Colonic mucosa (tissue), 4 donors: ENCODE data around the gene GRID1. TPM values are rescaled to one million over a fixed set of nuclear protein-coding genes. Genes with fewer than 3 reads are reported as not detected.
"Not testable (repeated sequence)": the region's sequence is repeated elsewhere in the genome, so short reads cannot be mapped to it uniquely, and the experiment has no call there.

Experiments
- DNase-seq: peaks from one replicate; pipeline ENCODE4 v3.0.0-alpha.2; 2020
- H3K27ac ChIP-seq: fragments of 200-600 bp; one replicate; pipeline ENCODE4 v1.8.0; 2021
- H3K27me3 ChIP-seq: fragments of 200-600 bp; one replicate; pipeline ENCODE4 v1.8.0; 2021
- H3K36me3 ChIP-seq: fragments of 200-600 bp; one replicate; pipeline ENCODE4 v1.8.0; 2021
- H3K4me1 ChIP-seq: fragments of 200-600 bp; one replicate; pipeline ENCODE4 v1.8.0; 2021; ENCODE audit warnings: mild to moderate bottlenecking
- H3K4me3 ChIP-seq: fragments of 200-600 bp; one replicate; pipeline ENCODE4 v1.8.0; 2021
- H3K9ac ChIP-seq, 2 donors: one replicate each; pipeline ENCODE4 v1.7.0; 2013; ENCODE audit warnings: control low read depth in 2 of 2, low read depth in 2 of 2, low read length in 2 of 2
- H3K9me3 ChIP-seq: fragments of 200-600 bp; one replicate; pipeline ENCODE4 v1.8.0; 2021
- intact Hi-C: fragments of 100-400 bp; cut with DNase I; formaldehyde crosslinking; loops from one replicate; pipeline ENCODE4 v1.14.1; 2022
- total RNA-seq, 2 donors: library from RNA; stranded (reverse); fragmentation: NEBNext Ultra II Directional in 1 of 2; extraction: Animal tissue kit (Norgen Biotek cat#: 25700) in 1 of 2; gene quantifications; one replicate each; pipeline ENCODE4 v1.2.1, GENCODE V29; 2021
- TF ChIP-seq, protein P1 (sequence below): fragments of 200-600 bp; IDR thresholded peaks from one replicate; pipeline ENCODE4 v1.8.0; 2022; ENCODE audit warnings: antibody characterized with exemption, mild to moderate bottlenecking
- donor health status: healthy.
- donor health status: DM: no; HTN: no; CAD: no.
- donor health status: DM: no; HTN: no; CAD: no.

GRID1 gene
- total RNA-seq, 2 donors from 2014 or later = 0.30 to 0.37 TPM

DNA sequence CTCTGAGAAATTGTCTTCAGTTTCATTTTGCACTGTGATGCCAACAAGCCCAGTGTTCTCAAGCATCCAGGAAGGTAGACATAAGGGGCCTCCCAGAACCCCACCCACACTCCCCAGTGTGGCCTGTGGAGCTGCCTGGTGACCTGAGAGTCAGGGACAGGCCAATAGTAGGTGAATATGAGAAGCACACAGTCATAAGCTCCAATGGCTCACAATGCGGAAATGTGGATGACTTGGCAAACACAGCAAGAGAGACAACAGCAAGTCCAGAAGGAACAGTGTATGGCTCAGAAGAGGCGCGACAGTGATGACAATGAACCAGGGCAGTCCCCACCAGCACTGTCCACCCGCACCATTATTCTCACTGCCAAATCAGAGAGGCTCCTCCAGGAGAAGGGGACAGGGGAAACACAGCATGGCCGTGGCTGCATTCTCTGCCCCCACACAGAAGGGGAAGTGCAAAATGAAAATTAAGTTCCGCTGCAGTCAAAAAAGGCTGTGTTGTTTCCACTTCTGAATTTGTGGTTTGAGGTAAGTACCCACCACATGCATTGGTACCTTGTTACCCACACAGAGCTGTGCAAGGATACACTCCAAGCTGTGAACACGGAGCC is 419.8 kb downstream of the GRID1 start:
- Histone ChIP-seq H3K27me3 (no peaks in the 10 kb centered on the region), H3K9me3 (no peaks in the 10 kb centered on the region), H3K4me3 (no peak overlapping the region), H3K9ac (no peak overlapping the region), H3K4me1 (no peaks in the 10 kb centered on the region), H3K36me3 (no peaks in the 10 kb centered on the region), H3K27ac (no peak overlapping the region)
- intact Hi-C loops = no loop called here
- no peak for DNase-seq
- TF ChIP-seq, protein P1, sequence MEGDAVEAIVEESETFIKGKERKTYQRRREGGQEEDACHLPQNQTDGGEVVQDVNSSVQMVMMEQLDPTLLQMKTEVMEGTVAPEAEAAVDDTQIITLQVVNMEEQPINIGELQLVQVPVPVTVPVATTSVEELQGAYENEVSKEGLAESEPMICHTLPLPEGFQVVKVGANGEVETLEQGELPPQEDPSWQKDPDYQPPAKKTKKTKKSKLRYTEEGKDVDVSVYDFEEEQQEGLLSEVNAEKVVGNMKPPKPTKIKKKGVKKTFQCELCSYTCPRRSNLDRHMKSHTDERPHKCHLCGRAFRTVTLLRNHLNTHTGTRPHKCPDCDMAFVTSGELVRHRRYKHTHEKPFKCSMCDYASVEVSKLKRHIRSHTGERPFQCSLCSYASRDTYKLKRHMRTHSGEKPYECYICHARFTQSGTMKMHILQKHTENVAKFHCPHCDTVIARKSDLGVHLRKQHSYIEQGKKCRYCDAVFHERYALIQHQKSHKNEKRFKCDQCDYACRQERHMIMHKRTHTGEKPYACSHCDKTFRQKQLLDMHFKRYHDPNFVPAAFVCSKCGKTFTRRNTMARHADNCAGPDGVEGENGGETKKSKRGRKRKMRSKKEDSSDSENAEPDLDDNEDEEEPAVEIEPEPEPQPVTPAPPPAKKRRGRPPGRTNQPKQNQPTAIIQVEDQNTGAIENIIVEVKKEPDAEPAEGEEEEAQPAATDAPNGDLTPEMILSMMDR = no peak

DNA sequence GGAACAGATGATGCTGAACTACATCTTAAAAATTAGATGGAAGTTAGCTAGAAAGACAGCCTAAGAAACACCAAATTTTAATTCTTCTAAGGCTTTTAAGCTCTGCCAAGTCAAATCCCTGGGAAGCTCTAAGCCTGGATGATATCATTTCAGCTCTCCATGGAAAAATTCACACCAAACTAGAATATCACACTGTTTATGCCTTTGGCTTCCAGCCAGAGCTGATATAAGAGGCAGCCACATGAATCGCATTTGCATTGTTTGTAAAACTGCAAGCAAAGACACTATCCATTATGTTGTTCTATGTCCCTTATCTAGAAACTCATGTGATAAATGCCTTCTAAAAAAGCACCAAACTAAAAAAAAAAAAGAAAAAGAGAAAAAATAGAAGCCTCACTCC is 430.4 kb downstream of the GRID1 start:
- no peak overlapping the region for H3K9ac ChIP-seq
- H3K27ac ChIP-seq = no peak overlapping the region
- no peak for DNase-seq
- no peaks in the 10 kb centered on the region for H3K4me1 ChIP-seq
- TF ChIP-seq, protein P1 = no peak
- intact Hi-C loops = no loop called here
- no peaks in the 10 kb centered on the region for H3K36me3 ChIP-seq
- no peaks in the 10 kb centered on the region for H3K9me3 ChIP-seq
- H3K4me3 ChIP-seq = no peak overlapping the region
- H3K27me3 ChIP-seq = no peaks in the 10 kb centered on the region

DNA sequence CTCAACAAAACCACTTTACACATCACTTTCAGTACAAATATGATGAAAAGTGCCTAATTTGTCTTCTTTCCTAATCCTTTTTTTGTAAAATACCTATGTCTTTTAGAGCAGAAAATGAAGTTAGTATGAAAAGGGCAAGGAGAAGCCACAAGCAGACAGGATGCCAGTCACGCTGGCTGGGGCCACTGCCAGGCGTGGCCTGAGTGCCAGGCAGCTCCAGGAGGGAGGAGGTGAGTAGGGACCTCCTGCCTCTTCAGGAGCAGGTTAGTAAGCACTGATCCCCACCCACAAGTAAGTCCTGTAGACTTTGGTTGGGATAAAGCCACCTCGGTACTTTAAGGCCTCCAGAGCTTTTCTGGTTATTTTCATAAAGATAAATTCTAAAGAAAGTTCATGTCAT is 432.0 kb downstream of the GRID1 start:
- intact Hi-C loops = no loop called here
- H3K36me3 ChIP-seq = no peaks in the 10 kb centered on the region
- no peak overlapping the region for H3K4me3 ChIP-seq
- TF ChIP-seq, protein P1 = no peak
- H3K4me1 ChIP-seq = no peaks in the 10 kb centered on the region
- no peaks in the 10 kb centered on the region for H3K9me3 ChIP-seq
- H3K9ac ChIP-seq = no peak overlapping the region
- H3K27me3 ChIP-seq = no peaks in the 10 kb centered on the region
- H3K27ac ChIP-seq = no peak overlapping the region
- no peak for DNase-seq

DNA sequence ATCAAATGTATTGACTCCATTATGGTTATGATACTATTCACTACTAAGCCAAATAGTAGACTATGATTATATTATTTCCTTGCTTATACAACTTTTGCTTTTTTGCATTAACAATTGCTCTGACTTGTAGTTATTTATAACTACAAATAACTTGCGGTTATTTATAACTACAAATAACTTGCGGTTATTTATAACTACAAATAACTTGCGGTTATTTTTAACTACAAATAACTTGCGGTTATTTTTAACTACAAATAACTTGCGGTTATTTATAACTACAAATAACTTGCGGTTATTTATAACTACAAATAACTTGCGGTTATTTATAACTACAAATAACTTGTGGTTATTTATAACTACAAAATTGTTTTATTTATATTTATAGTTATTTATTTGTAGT is 436.6 kb downstream of the GRID1 start:
- H3K9ac ChIP-seq, H3K27me3 ChIP-seq, H3K27ac ChIP-seq, H3K9me3 ChIP-seq, H3K36me3 ChIP-seq, H3K4me3 ChIP-seq, H3K4me1 ChIP-seq, DNase-seq, intact Hi-C loops: not testable (repeated sequence)

DNA sequence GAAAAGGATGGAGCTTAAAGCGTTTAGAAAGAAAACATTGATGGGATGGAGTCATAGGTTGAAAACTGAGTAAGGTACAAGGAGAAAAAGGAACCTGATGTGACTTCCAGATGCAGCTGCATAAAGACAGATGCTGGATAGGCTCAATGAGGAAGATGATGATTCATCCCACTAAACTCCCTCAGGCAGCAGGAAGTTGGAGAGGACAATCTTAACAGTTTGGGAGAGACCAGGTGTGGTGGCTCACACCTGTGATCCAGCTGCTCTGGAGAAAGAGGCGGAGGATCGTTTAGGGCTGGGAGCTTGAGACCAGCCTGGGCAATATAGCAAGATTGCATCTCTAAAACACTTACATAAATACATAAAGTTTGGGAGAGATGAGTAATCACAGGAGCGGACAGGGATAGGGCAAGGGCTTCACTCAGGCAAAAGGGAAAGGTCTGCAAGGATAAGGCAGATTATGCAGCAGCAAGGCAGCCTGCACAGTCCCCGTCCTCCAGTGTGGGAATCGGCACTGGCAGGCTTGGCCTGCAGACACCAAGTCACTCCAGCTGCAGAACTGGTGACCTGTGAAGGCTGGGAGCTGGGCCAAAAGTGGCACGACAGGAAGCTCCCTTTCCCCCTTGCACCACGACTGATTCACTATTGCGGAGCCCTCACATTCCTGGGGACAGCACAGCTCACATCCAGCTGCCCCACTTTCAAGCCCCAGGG is 438.5 kb downstream of the GRID1 start:
- H3K9ac ChIP-seq = no peak overlapping the region
- H3K36me3 ChIP-seq = no peaks in the 10 kb centered on the region
- H3K27me3 ChIP-seq = no peaks in the 10 kb centered on the region
- H3K27ac ChIP-seq = no peak overlapping the region
- intact Hi-C loops = no loop called here
- DNase-seq = peak; percentile 38
- H3K4me1 ChIP-seq = no peaks in the 10 kb centered on the region
- TF ChIP-seq, protein P1 = no peak
- H3K9me3 ChIP-seq = no peaks in the 10 kb centered on the region
- H3K4me3 ChIP-seq = no peak overlapping the region

DNA sequence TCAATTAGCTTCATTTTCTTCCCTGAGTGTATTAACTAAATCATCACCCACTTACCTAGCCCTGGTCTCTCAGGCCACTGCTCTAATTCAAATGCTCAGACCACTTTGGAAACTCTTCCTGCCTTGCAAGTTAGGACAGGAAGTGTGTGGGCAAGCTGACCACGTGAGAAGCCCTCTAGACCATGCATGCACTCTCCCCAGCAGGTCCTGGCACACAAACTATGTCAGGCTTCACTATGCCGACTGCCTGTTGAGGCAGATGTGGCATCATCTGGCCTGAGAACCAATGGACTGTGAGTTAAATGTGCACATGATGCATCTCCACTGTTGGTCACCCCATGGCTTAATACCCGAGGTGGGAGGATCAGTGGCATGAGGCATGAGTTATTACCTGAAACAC is 439.6 kb downstream of the GRID1 start:
- Histone ChIP-seq H3K4me1 (no peaks in the 10 kb centered on the region), H3K9ac (no peak overlapping the region), H3K27ac (no peak overlapping the region), H3K4me3 (no peak overlapping the region), H3K36me3 (no peaks in the 10 kb centered on the region), H3K9me3 (no peaks in the 10 kb centered on the region), H3K27me3 (no peaks in the 10 kb centered on the region)
- no peak for DNase-seq
- intact Hi-C loops = no loop called here
- TF ChIP-seq, protein P1 = no peak
